Measurements from ENCODE around the gene TBC1D22A. TPM values are rescaled to one million over a fixed set of nuclear protein-coding genes. Genes with fewer than 3 reads are reported as not detected.

The TBC1D22A gene
- total RNA-seq, 1 experiment from 2014 or later, result 20.9 TPM

DNA sequence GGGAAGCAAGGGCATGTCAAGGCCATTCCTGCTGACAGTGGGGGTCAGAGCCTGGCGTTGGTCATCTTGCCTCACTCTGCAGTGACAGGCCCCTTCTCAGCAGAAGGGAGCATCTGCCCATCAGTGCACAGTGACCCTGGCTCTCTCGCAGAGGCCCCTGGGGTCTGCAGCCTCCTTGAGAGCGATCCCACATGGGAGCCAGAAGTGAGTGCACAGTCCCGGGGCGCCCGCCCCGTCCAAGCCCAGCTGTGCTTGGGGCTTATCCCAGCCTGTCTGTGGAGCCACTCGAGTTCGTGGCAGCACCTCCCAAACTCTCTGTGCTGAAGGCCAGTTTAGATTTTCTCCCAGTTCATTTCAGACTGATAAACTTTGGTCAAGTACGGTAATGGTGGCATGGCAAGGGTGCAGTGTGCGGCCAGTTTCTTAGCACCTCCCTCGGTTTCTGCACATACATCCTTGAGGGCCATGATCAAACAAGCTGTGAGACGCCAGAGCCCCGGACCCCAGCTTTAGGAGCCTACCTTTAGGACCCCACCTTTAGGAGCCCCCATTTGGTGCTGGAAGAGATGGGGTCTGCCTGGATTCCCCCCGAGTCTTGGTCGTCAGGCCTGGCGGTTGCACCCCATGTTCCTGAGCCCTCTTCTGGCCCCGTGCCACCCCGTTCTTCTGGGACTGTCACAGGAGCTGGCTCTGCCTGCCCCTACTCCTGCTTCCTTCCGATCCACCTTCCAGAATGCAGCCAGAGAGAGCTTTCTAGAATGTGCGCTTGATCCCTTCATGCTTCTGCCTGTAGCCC is 369.4 kb downstream of the TBC1D22A start:
- peaks cover 22 to 34% of the 10 kb centered on the region in 2 experiments for H3K4me1 ChIP-seq (ENCODE audit: control insufficient read depth in 1 of 2, insufficient read depth in 2 of 2, low read length in 2 of 2)
- ChIA-PET RAD21 (ENCODE audit: low non-redundant PET in 1 of 2, low total read pairs in 2 of 2, uncharacterized antibody in 2 of 2, unreplicated experiment in 2 of 2) (no interaction called here), CTCF (no interaction called here), POLR2A (interaction anchor here (1.0 kb wide), 1 partner anchor 17 kb away, joined by 3 read pairs; no protein-coding TSS in a partner anchor)
- no peaks in the 10 kb centered on the region for H3K9me2 ChIP-seq (ENCODE audit: insufficient read depth)
- H3K9me3 ChIP-seq (ENCODE audit: control insufficient read depth in 1 of 2, insufficient read depth in 1 of 2, low read depth in 1 of 2, low read length in 2 of 2), result no peaks in the 10 kb centered on the region
- no peaks in the 10 kb centered on the region for H3K27me3 ChIP-seq (ENCODE audit: insufficient read depth, low read length)
- no peaks in the 10 kb centered on the region for H3K36me3 ChIP-seq (ENCODE audit: control insufficient read depth in 1 of 2, insufficient read depth in 2 of 2, low read length in 2 of 2)
- H4K20me1 ChIP-seq (ENCODE audit: insufficient read depth), result no peaks in the 10 kb centered on the region
- no peaks in the 10 kb centered on the region for H3K79me2 ChIP-seq (ENCODE audit: insufficient read depth, low read length)
- H3K4me3 ChIP-seq (replicated peaks in 1 of 2; ENCODE audit: low read depth in 1 of 2, low read length in 2 of 2), result no peak overlapping the region
- no peak for DNase-seq (ENCODE audit: low read depth, low spot score)
- BruUV-seq (replicated peaks), result no TSS peak
- no peak overlapping the region for H2AFZ ChIP-seq (ENCODE audit: low read depth, low read length, poor library complexity, severe bottlenecking)
- no peak for ATAC-seq
- intact Hi-C loops (cut with micrococcal nuclease), result no loop called here
- no peak overlapping the region for H3K27ac ChIP-seq (ENCODE audit: low read depth, low read length)
- no peak overlapping the region for H3K9ac ChIP-seq (ENCODE audit: low read length)
- TF ChIP-seq POLR2AphosphoS5 (IDR thresholded peaks at IDR 0.05; ENCODE audit: low read depth, low read length) (no peak), ELF1 (IDR thresholded peaks at IDR 0.05; ENCODE audit: borderline replicate concordance, low read depth) (no peak), EZH2phosphoT487 (IDR thresholded peaks at IDR 0.05; ENCODE audit: borderline replicate concordance) (no peak), SIN3A (IDR thresholded peaks at IDR 0.05; ENCODE audit: low read depth) (no peak), EGR1 (IDR thresholded peaks at IDR 0.05; ENCODE audit: low read depth) (no peak), SRF (IDR thresholded peaks at IDR 0.05; ENCODE audit: low read depth) (no peak), JUND (IDR thresholded peaks at IDR 0.05) (no peak), YY1 (IDR thresholded peaks at IDR 0.05; ENCODE audit: extremely low read depth, insufficient replicate concordance, low read depth, low read length) (no peak)
- H3K4me2 ChIP-seq (ENCODE audit: low read length), result no peak overlapping the region

GRCh38 chr22:47132428-47132825 is 370.0 kb downstream of the TBC1D22A start:
- Histone ChIP-seq H4K20me1 (ENCODE audit: insufficient read depth) (no peaks in the 10 kb centered on the region), H3K4me1 (ENCODE audit: control insufficient read depth in 1 of 2, insufficient read depth in 2 of 2, low read length in 2 of 2) (peaks cover 22 to 33% of the 10 kb centered on the region in 2 experiments), H3K79me2 (ENCODE audit: insufficient read depth, low read length) (no peaks in the 10 kb centered on the region), H2AFZ (ENCODE audit: low read depth, low read length, poor library complexity, severe bottlenecking) (no peak overlapping the region), H3K27me3 (ENCODE audit: insufficient read depth, low read length) (no peaks in the 10 kb centered on the region), H3K4me2 (ENCODE audit: low read length) (no peak overlapping the region), H3K4me3 (replicated peaks in 1 of 2; ENCODE audit: low read depth in 1 of 2, low read length in 2 of 2) (no peak overlapping the region), H3K9me2 (ENCODE audit: insufficient read depth) (no peaks in the 10 kb centered on the region), H3K9ac (ENCODE audit: low read length) (no peak overlapping the region), H3K27ac (ENCODE audit: low read depth, low read length) (no peak overlapping the region), H3K9me3 (ENCODE audit: control insufficient read depth in 1 of 2, insufficient read depth in 1 of 2, low read depth in 1 of 2, low read length in 2 of 2) (no peaks in the 10 kb centered on the region), H3K36me3 (ENCODE audit: control insufficient read depth in 1 of 2, insufficient read depth in 2 of 2, low read length in 2 of 2) (no peaks in the 10 kb centered on the region)
- ATAC-seq (no peak), DNase-seq (ENCODE audit: low read depth, low spot score) (no peak)
- ChIA-PET CTCF (no interaction called here), RAD21 (ENCODE audit: low non-redundant PET in 1 of 2, low total read pairs in 2 of 2, uncharacterized antibody in 2 of 2, unreplicated experiment in 2 of 2) (no interaction called here), POLR2A (interaction anchor here (1.0 kb wide), 1 partner anchor 17 kb away, joined by 3 read pairs; no protein-coding TSS in a partner anchor)
- BruUV-seq (replicated peaks), result no TSS peak
- TF ChIP-seq SIN3A (IDR thresholded peaks at IDR 0.05; ENCODE audit: low read depth) (no peak), POLR2AphosphoS5 (IDR thresholded peaks at IDR 0.05; ENCODE audit: low read depth, low read length) (no peak), YY1 (IDR thresholded peaks at IDR 0.05; ENCODE audit: extremely low read depth, insufficient replicate concordance, low read depth, low read length) (no peak), TCF7L2 (IDR thresholded peaks at IDR 0.05; ENCODE audit: borderline replicate concordance, extremely low read depth, insufficient read depth, insufficient read length) (no peak), POLR2A (IDR thresholded peaks at IDR 0.05; ENCODE audit: borderline replicate concordance, extremely low read depth, insufficient read depth, insufficient read length) (no peak)
- intact Hi-C loops (cut with micrococcal nuclease), result no loop called here
